H1 (cell line): ENCODE results near the gene IP6K3. TPM values are rescaled to one million over a fixed set of nuclear protein-coding genes. Genes with fewer than 3 reads are reported as not detected.
A peak's percentile ranks its signal among the peaks of the same experiment; 100 is the strongest.

Experiments used
- CTCF ChIA-PET: fragments of 300-600 bp; sonication (Branson Sonifier 250); formaldehyde crosslinking; loops from one replicate; lab custom pipeline; 2021; ENCODE audit not compliant: partially characterized antibody; lab: Charles Lee
- POLR2A ChIA-PET: fragments of 300-600 bp; sonication (Branson Sonifier 250); formaldehyde crosslinking; loops from one replicate; lab custom pipeline; 2021; ENCODE audit warnings: inconsistent platforms; ENCODE audit not compliant: partially characterized antibody; lab: Charles Lee
- DNase-seq, 2 experiments: peaks; one replicate each; pipeline versions ENCODE4 v3.0.0 to v3.0.0-alpha.2; 2010 to 2022; ENCODE audit warnings: low spot score in 2 of 2, low read depth in 1 of 2, mixed read lengths in 1 of 2
- FAIRE-seq: peaks from 2 replicates; lab custom pipeline; 2011; peaks lifted over from hg19 to GRCh38; lab: Jason Lieb, UNC
- H2AFZ ChIP-seq: 2 replicates; pipeline ENCODE4 v1.8.1; 2012; ENCODE audit warnings: low read length, inconsistent platforms
- H2AK5ac ChIP-seq: 2 replicates; pipeline ENCODE4 v1.6.1; 2013; ENCODE audit warnings: low read depth, low read length
- H2BK120ac ChIP-seq: replicated peaks from 2 replicates; pipeline ENCODE3; 2013; ENCODE audit warnings: low read depth, low read length, inconsistent platforms
- H2BK12ac ChIP-seq: 2 replicates; pipeline ENCODE4 v1.6.1; 2013; ENCODE audit warnings: low read depth, low read length
- H2BK15ac ChIP-seq: 2 replicates; pipeline ENCODE4 v1.6.1; 2013; ENCODE audit warnings: low read length
- H2BK20ac ChIP-seq: 2 replicates; pipeline ENCODE4 v1.6.1; 2013; ENCODE audit warnings: low read length
- H2BK5ac ChIP-seq: 2 replicates; pipeline ENCODE4 v1.6.1; 2013; ENCODE audit warnings: low read depth, low read length
- H3K14ac ChIP-seq: 2 replicates; pipeline ENCODE4 v1.6.1; 2013; ENCODE audit warnings: inconsistent platforms; ENCODE audit not compliant: insufficient read length
- H3K18ac ChIP-seq: 2 replicates; pipeline ENCODE4 v1.6.1; 2013; ENCODE audit warnings: low read length; ENCODE audit errors: extremely low read depth
- H3K23ac ChIP-seq: 2 replicates; pipeline ENCODE4 v1.6.1; 2013; ENCODE audit warnings: inconsistent platforms; ENCODE audit not compliant: insufficient read length
- H3K23me2 ChIP-seq: 2 replicates; pipeline ENCODE4 v1.6.1; 2013; ENCODE audit warnings: low read depth, low read length
- H3K27ac ChIP-seq: 2 replicates; pipeline ENCODE4 v1.6.1; 2011; ENCODE audit warnings: low read depth, low read length, inconsistent platforms
- H3K27me3 ChIP-seq, 4 experiments: replicated peaks in 1 of 4; 1 replicate in 1 of 4; 2 replicates in 3 of 4; pipeline versions ENCODE4 v1.6.1 to v1.8.1; 2011 to 2013; ENCODE audit warnings: low read length in 3 of 4, mild to moderate bottlenecking in 3 of 4, inconsistent platforms in 2 of 4, mixed read lengths in 2 of 4, moderate library complexity in 1 of 4; ENCODE audit not compliant: control insufficient read depth in 3 of 4, insufficient read depth in 3 of 4; ENCODE audit errors: extremely low read depth in 1 of 4
- H3K36me3 ChIP-seq, 4 experiments: 2 replicates each; pipeline versions ENCODE4 v1.6.1 to v1.8.1; 2011 to 2013; ENCODE audit warnings: mild to moderate bottlenecking in 4 of 4, low read length in 3 of 4, moderate library complexity in 2 of 4, control low read depth in 1 of 4, inconsistent platforms in 1 of 4; ENCODE audit not compliant: insufficient read depth in 4 of 4, control insufficient read depth in 2 of 4
- H3K4ac ChIP-seq: replicated peaks from 2 replicates; pipeline ENCODE3; 2013; ENCODE audit warnings: low read length, low read depth, mixed read lengths, inconsistent platforms; ENCODE audit not compliant: insufficient read length
- H3K4me1 ChIP-seq, 4 experiments: replicated peaks in 1 of 4; 1 replicate in 1 of 4; 2 replicates in 3 of 4; pipeline versions ENCODE4 v1.6.1 to v1.8.1; 2011 to 2013; ENCODE audit warnings: low read length in 3 of 4, inconsistent platforms in 2 of 4, mixed read lengths in 1 of 4; ENCODE audit not compliant: insufficient read depth in 4 of 4, control insufficient read depth in 3 of 4
- H3K4me2 ChIP-seq, 2 experiments: 2 replicates each; pipeline versions ENCODE4 v1.6.1 to v1.8.1; 2011 to 2013; ENCODE audit warnings: low read depth in 2 of 2, low read length in 2 of 2, control low read depth in 1 of 2, inconsistent platforms in 1 of 2, mild to moderate bottlenecking in 1 of 2; ENCODE audit not compliant: insufficient read depth in 1 of 2
- H3K4me3 ChIP-seq, 4 experiments: fragments of 200-600, 300-600 bp in 1 of 4; sonication (generic), shearing (Covaris generic), sonication (Bioruptor Twin) in 1 of 4; 2 replicates each; pipeline versions ENCODE4 v1.5.1 to v1.8.1; 2011 to 2016; ENCODE audit warnings: low read length in 4 of 4, low read depth in 3 of 4, control low read depth in 2 of 4, inconsistent platforms in 2 of 4, mild to moderate bottlenecking in 2 of 4, mixed read lengths in 1 of 4, moderate library complexity in 1 of 4; ENCODE audit not compliant: insufficient read depth in 2 of 4; ENCODE audit errors: extremely low read depth in 1 of 4
- H3K56ac ChIP-seq: replicated peaks from 2 replicates; pipeline ENCODE3; 2013; ENCODE audit warnings: low read depth, mild to moderate bottlenecking, mixed read lengths, low read length, inconsistent platforms; ENCODE audit not compliant: insufficient read length
- H3K79me1 ChIP-seq: 2 replicates; pipeline ENCODE4 v1.6.1; 2013; ENCODE audit warnings: low read depth, low read length, control low read depth
- H3K79me2 ChIP-seq, 2 experiments: 2 replicates each; pipeline versions ENCODE4 v1.6.1 to v1.8.1; 2012 to 2013; ENCODE audit warnings: low read length in 2 of 2, mild to moderate bottlenecking in 2 of 2, inconsistent platforms in 1 of 2; ENCODE audit not compliant: insufficient read depth in 2 of 2, control insufficient read depth in 1 of 2
- H3K9ac ChIP-seq, 4 experiments: replicated peaks in 1 of 4; 1 replicate in 1 of 4; 2 replicates in 3 of 4; pipeline versions ENCODE4 v1.6.1 to v1.8.1; 2011 to 2013; ENCODE audit warnings: low read depth in 3 of 4, low read length in 3 of 4, control low read depth in 2 of 4, mild to moderate bottlenecking in 2 of 4, moderate library complexity in 2 of 4, inconsistent platforms in 1 of 4; ENCODE audit errors: extremely low read depth in 1 of 4
- H3K9me3 ChIP-seq, 2 experiments: 2 replicates each; pipeline versions ENCODE4 v1.6.1 to v1.8.1; 2012 to 2013; ENCODE audit warnings: mild to moderate bottlenecking in 2 of 2, moderate library complexity in 2 of 2, control low read depth in 1 of 2, inconsistent platforms in 1 of 2, low read depth in 1 of 2, low read length in 1 of 2, mixed read lengths in 1 of 2; ENCODE audit not compliant: insufficient read depth in 2 of 2
- H4K20me1 ChIP-seq, 2 experiments: replicated peaks in 1 of 2; 2 replicates each; pipeline versions ENCODE3 to v1.8.1; 2011 to 2013; ENCODE audit warnings: inconsistent platforms in 2 of 2, low read length in 2 of 2, mild to moderate bottlenecking in 1 of 2; ENCODE audit not compliant: insufficient read depth in 2 of 2, control insufficient read depth in 1 of 2
- H4K5ac ChIP-seq: 2 replicates; pipeline ENCODE4 v1.6.1; 2013; ENCODE audit warnings: low read length, low read depth, mixed read lengths, inconsistent platforms; ENCODE audit not compliant: insufficient read length
- H4K8ac ChIP-seq: 2 replicates; pipeline ENCODE4 v1.8.0; 2013; ENCODE audit warnings: mild to moderate bottlenecking, moderate library complexity, low read length, inconsistent platforms; ENCODE audit not compliant: insufficient read depth; ENCODE audit errors: extremely low read depth
- H4K91ac ChIP-seq: replicated peaks from 2 replicates; pipeline ENCODE3; 2013; ENCODE audit warnings: low read length, mixed read lengths, inconsistent platforms; ENCODE audit not compliant: insufficient read length
- BRCA1 ChIP-seq: IDR thresholded peaks from 2 replicates; pipeline ENCODE4 v1.6.1; 2012; ENCODE audit warnings: low read depth, low read length, improper control_type of control experiment
- CEBPB ChIP-seq: IDR thresholded peaks from 2 replicates; pipeline ENCODE4 v1.6.1; 2012; ENCODE audit warnings: low read depth, low read length
- NRF1 ChIP-seq: IDR thresholded peaks from 2 replicates; pipeline ENCODE4 v1.6.1; 2011; ENCODE audit warnings: mild to moderate bottlenecking, low read depth, low read length, improper control_type of control experiment
- PHF8 ChIP-seq: fragments of 200-600 bp; sonication (generic); conservative IDR thresholded peaks from 2 replicates; pipeline ENCODE4 v1.7.1; 2012; ENCODE audit warnings: low read depth, mild to moderate bottlenecking, inconsistent platforms, low read length, moderate library complexity
- POLR2A ChIP-seq, 2 experiments: IDR thresholded peaks; 1 replicate in 1 of 2; 2 replicates in 1 of 2; pipeline ENCODE4 v1.6.1; 2011; ENCODE audit warnings: low read depth in 2 of 2, low read length in 2 of 2, mild to moderate bottlenecking in 2 of 2; ENCODE audit errors: control extremely low read depth in 1 of 2
- WGBS, 2 experiments: shearing (Covaris generic) in 1 of 2; methylation state at CpG; one replicate each; pipeline versions ENCODE4 v1.1.6 to v1.1.7; 2013 to 2015; ENCODE audit warnings: low lambda C conversion rate in 2 of 2, mixed read lengths in 2 of 2, inconsistent platforms in 1 of 2, low coverage in 1 of 2, missing lambda C conversion rate in 1 of 2; ENCODE audit not compliant: insufficient replicate concordance in 2 of 2, insufficient coverage in 1 of 2, insufficient read length in 1 of 2; ENCODE audit errors: extremely low coverage in 1 of 2, missing lambda C conversion rate in 1 of 2; 5-methylcytosine and 5-hydroxymethylcytosine counted together
- polyA plus RNA-seq, 7 experiments: library from polyadenylated mRNA; depleted of rRNA in 3 of 7; stranded (reverse) in 5 of 7; unstranded in 2 of 7; fragments of >200 nt in 5 of 7; fragments of 200-250 nt in 2 of 7; gene quantifications; 1 replicate in 5 of 7; 2 replicates in 1 of 7; 4 replicates in 1 of 7; pipeline versions ENCODE4 v1.2.1 to v1.2.3, GENCODE V29; 2011 to 2013; ENCODE audit warnings: missing spikeins in 2 of 7, mixed read lengths in 2 of 7
- total RNA-seq: library from RNA; stranded (reverse); fragmentation: NEBNext Ultra II Directional; extraction: Animal tissue kit (Norgen Biotek cat#: 25700); gene quantifications from 2 replicates; pipeline ENCODE4 v1.2.1, GENCODE V29; 2021
- TF ChIP-seq, protein P1 (sequence below), 3 experiments: IDR thresholded peaks; 1 replicate in 2 of 3; 2 replicates in 1 of 3; pipeline versions ENCODE4 v1.5.1 to v1.6.1; 2011; ENCODE audit warnings: low read length in 3 of 3, mild to moderate bottlenecking in 3 of 3, inconsistent platforms in 2 of 3, low read depth in 1 of 3, moderate library complexity in 1 of 3; ENCODE audit not compliant: insufficient read depth in 1 of 3; ENCODE audit errors: control extremely low read depth in 1 of 3

The IP6K3 gene
- total and polyA plus RNA-seq, 2 of the 8 experiments (the other 6 are each of a cell fraction or from before 2014, with no cell fraction given), result 0.22 to 0.73 TPM

DNA sequence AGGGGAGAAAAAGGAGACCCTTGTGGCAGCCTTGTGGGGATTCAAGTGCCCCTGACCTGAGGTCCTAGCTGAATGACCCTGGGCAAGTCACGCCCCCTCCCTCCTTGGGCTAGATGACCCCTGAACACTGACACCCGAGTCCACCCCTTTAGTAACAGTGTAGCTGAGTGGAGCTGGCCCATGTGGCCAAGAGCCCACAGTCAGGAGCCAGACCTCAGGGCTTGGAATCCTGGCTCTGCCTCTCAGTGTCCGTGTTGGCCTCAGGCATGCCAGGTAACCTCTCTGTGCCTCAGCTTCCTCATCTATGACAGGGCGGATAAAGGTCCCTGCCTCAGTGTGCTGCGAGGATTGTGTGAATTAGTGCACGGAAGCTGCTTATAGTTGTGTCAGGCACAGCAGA lies 14.3 kb downstream of the IP6K3 start:
- Histone ChIP-seq H3K56ac (no peak overlapping the region), H2BK15ac (0 out of 2 replicates have a peak overlapping the region, but pooled peaks have one; percentile 8), H2BK20ac (no peak overlapping the region), H3K23me2 (no peaks in the 10 kb centered on the region), H3K36me3 (no peaks in the 10 kb centered on the region), H3K9ac (no peak overlapping the region), H3K27ac (no peak overlapping the region), H2BK120ac (no peak overlapping the region), H3K4ac (no peak overlapping the region), H2BK12ac (no peak overlapping the region; the same call in 1 of the 2 replicates), H3K4me3 (no peak overlapping the region), H3K4me2 (no peak overlapping the region), H3K9me3 (no peaks in the 10 kb centered on the region; a peak in 1 of 4 replicates), H3K27me3 (peaks cover 0 to 6% (median 0%) of the 10 kb centered on the region in 4 experiments; a peak in 3 of 7 replicates), H4K8ac (no peak overlapping the region; the same call in 1 of the 2 replicates), H3K79me1 (no peaks in the 10 kb centered on the region), H4K5ac (no peak overlapping the region), H4K20me1 (no peaks in the 10 kb centered on the region), H2BK5ac (no peak overlapping the region), H2AFZ (no peak overlapping the region), H3K14ac (no peak overlapping the region), H3K18ac (no peak overlapping the region), H2AK5ac (no peak overlapping the region), H3K23ac (no peak overlapping the region), H4K91ac (no peak overlapping the region), H3K4me1 (no peaks in the 10 kb centered on the region; a peak in 2 of 7 replicates), H3K79me2 (no peaks in the 10 kb centered on the region)
- 91% methylated on average over 6 of the region's 6 CpGs; no CpG with 5 or more reads in 1 of the 2 experiments for WGBS, 2 experiments
- DNase-seq (no peak), FAIRE-seq (no peak)
- TF ChIP-seq POLR2A (IDR thresholded peaks at IDR 0.05; ENCODE audit: control extremely low read depth in 1 of 2, low read depth in 2 of 2, low read length in 2 of 2), result no peak
- no peak for TF ChIP-seq BRCA1
- TF ChIP-seq NRF1, result no peak
- no peak for TF ChIP-seq CEBPB
- no peak for TF ChIP-seq PHF8
- TF ChIP-seq, protein P1, sequence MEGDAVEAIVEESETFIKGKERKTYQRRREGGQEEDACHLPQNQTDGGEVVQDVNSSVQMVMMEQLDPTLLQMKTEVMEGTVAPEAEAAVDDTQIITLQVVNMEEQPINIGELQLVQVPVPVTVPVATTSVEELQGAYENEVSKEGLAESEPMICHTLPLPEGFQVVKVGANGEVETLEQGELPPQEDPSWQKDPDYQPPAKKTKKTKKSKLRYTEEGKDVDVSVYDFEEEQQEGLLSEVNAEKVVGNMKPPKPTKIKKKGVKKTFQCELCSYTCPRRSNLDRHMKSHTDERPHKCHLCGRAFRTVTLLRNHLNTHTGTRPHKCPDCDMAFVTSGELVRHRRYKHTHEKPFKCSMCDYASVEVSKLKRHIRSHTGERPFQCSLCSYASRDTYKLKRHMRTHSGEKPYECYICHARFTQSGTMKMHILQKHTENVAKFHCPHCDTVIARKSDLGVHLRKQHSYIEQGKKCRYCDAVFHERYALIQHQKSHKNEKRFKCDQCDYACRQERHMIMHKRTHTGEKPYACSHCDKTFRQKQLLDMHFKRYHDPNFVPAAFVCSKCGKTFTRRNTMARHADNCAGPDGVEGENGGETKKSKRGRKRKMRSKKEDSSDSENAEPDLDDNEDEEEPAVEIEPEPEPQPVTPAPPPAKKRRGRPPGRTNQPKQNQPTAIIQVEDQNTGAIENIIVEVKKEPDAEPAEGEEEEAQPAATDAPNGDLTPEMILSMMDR (IDR thresholded peaks at IDR 0.05; ENCODE audit: control extremely low read depth in 1 of 3, insufficient read depth in 1 of 3, low read depth in 1 of 3, low read length in 3 of 3), result no peak
- CTCF ChIA-PET, result interaction anchor here (0.9 to 2.6 kb wide), 11 partner anchors 9 to 431 kb away, joined by 3 to 10 read pairs (median 3); partner anchors contain the start of gene UQCC2
- POLR2A ChIA-PET, result no interaction called here
